ENCODE results near the gene ARHGEF16.
A peak's percentile ranks its signal among the peaks of the same experiment; 100 is the strongest.

The ARHGEF16 gene

DNA sequence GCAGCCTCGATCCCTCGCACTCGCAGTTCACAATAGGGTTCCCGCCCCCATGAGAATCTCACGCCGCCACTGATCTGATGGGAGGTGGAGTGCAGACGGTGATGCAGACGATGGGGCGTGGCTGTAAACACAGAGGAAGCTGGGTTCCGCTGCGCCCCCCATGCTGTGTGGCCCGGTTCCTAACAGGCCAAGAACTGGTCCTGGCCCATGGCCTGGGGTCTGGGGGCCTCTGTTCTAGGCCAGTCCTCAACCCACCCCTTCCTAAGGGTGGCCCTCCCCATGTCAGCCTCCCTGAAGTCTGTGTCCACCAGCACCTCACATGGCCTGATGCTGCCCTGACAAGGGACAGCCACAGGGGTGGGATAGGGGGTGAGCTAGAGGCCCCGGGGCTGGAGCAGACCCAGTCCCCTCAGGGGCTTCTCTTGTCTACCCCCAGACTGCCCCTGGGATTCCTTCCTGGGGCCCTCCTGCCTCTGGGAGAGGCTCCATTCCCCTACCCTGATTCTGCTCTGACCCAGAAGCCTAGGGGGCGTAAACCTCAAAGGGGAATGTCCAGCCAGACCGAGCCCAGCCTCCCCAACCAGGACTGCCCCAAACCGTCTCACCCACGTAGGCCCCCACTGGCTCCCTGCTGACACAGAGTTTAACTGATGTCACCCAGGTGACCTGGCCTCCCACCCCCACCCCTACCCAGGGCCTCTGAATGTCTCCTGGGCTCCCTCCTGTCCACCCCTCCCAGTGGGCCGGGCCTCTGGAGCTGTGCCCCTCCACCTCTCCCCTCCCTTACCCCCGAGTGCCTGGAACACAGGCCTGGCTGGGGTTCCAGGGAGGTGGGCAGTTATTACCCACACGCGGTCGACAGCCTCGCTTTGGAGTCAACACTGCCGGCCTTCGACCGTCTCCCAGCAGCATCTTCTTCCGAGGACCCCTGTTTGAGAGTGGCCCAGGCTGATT is 14.8 kb upstream of the ARHGEF16 start:
- DNase-seq, result peak; percentile 2

DNA sequence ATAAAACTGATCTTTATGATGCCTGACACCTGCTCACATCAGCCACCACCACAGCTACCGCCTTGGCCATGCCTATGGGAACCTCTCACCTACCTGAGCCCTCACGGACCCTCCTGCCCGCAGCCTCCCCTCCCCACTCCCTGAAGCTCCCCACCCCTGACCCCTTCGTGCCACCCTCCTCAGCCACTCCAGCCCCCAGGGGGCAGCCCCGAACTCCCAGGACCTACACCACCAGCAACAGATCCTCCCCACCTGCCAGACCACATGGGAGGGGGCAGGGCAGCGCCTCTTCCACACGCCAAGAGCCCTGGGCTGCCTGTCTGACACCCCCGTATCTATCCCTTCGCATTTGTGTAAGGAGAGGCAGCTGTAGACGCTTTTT is 14.2 kb upstream of the ARHGEF16 start:
- DNase-seq, result no peak

DNA sequence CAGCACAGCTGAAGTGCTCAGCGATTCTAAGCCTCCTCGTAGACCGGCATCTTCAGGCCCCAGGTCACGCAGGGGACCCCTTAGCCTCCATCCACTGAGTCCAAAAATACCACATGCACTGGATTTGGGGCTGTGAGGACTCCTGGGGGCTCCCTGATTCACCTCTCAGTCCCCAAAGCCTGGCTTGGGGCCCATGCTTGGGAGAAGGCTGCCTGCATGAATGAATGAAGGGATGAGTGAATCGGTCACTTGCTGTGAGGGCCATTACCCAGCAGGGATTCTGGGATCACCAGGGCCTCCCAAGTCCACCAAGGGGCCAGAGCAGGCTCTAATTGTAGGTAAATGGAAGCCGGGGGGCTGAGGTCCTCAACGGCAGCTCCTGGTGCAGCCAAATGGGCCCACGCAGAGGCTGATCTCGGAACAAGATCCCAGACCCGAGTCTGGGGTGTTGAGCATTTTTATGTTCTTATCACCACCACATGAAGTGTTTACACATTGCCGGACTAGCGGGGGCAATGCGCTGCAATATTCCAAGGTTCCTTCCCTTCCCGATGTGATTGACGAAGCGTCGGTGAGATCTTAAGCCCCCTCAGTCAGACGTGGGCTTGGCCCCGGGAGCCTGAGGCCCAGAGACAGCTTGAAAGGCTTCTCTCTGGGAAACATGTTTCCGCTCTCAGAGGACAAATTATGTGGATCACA is 13.6 kb upstream of the ARHGEF16 start:
- DNase-seq, result no peak

DNA sequence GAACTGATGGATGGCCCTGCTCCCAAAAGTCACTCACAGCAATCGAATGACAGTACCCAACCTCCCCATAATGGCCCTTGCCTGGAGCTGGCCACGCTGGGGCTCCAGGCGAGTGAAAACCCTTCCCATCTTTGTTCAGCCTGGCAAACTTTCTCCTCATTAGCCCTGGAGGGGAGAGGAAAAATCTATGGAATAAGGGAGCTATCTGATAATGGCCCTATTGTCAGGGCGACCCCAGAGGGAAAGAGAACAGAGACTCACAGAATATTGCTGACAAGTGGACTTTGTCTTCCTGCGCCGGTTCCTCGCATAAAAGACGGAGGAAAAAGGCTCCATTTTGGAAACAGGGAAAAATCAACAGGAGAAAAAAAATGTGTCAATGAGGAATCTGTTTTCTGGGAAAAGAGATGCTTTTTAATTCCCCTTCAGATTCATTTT is 13.0 kb upstream of the ARHGEF16 start:
- DNase-seq, result no peak

DNA sequence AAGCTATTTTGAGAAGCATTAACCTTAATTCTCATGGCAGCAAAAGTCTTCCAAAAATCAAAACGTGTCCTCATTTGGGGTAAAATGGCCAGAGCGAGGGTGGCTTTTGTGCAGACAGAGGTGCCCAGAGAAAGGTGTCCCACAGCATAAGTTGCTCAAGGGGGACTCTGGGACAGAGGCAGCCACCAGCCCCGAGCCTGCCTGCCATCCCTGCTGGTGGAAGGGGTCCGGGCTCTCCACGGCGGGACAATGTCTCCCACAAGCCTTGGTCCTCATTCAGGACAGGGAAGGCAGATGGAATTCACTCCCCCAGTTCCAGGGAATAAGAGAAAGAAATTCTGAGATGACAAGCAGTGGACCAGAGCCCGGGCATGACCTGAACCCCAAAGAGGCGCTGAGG is 12.6 kb upstream of the ARHGEF16 start:
- DNase-seq, result no peak

DNA sequence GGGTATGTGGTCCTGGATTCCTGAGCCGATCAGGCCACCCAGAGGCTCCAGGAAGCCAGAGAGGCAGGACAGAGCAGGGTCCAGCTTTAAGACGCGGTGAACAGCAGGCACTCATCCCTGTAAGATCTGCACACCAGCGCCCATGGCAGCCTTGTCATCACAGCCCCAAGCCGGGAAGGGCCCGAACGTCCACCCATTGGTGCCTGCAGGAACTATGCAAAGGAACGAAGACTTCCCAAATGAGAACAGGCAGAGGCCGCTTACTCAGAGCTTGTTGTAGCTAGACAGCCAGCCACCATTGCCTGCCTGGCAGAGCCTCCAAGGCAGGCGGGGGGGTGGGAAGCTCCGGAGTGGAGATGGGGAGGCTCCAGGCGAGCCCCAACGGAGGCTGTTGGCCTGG is 12.1 kb upstream of the ARHGEF16 start:
- DNase-seq, result no peak

DNA sequence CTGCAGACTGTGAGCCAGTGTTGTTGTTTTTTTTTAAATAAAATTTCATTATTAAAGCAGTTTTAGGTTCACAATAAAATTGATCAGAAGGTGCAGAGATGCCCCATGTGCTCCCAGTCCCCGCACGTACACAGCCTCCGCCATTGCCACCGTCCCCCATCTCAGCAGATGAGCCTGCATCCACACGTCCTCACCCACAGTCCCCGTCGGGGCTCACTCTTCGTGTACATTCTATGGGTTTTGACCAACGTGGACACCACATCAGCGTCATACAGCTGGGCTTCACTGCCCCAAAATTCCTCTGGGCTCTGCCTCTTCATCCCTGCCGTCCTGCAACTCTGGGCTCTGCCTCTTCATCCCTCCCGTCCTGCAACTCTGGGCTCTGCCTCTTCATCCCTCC is 11.6 kb upstream of the ARHGEF16 start:
- DNase-seq, result no peak

DNA sequence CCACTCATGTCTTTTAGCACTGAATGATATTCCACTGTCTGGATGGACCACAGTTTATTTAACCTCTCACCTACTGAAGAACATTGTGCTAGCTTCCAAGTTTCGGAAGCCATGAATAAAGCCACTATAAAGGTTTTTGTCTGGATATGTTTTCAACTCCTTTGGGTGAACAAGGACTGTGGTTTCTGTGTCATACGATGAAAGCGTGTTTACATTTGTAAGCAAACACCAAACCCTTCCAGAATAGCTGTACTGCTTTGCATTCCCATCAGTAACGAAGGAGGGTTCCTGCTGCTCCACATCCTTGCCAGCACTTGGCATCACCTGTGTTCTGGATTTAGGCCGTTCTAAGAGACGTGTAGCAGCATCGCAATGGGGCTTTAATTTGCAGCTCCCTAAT is 10.7 kb upstream of the ARHGEF16 start:
- no peak for DNase-seq

DNA sequence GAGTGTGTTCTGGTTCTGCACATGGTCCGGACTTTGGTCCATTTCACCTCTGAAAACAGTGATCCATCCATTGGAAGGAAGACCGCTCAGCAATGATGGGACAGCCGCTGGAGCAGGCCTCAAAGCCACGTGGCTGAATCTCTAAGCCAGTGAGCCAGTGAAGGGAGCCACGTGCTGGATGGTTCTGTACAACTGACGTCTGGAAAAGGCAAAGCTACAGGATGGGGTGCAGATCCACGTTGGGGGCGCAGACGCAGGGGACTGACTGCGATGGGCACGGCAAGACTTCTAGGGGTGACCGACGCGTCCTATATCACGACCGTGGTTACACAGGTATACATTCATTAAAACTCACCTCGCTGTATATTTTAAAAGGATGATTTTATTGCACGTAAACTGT is 10.2 kb upstream of the ARHGEF16 start:
- no peak for DNase-seq

DNA sequence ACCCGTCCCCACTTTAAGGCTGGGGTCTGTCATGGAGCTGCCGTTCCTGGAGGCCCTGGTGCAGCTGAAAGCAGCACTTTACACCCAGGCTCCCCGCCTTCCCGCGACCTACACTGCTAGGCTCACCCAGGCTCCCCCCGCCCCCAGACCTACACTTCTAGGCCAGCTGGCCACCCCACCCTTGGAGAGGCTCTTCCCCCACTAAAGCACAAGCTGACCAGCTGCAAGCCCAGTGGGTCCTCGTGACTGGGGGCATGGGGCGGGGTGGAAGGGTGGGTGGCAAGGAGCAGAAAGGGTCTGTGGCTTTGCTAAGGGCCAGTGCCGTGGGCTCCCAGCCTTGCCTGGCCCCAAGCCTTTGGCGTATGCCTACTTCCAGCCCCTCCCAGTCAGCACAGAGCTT is 9.7 kb upstream of the ARHGEF16 start:
- no peak for DNase-seq

DNA sequence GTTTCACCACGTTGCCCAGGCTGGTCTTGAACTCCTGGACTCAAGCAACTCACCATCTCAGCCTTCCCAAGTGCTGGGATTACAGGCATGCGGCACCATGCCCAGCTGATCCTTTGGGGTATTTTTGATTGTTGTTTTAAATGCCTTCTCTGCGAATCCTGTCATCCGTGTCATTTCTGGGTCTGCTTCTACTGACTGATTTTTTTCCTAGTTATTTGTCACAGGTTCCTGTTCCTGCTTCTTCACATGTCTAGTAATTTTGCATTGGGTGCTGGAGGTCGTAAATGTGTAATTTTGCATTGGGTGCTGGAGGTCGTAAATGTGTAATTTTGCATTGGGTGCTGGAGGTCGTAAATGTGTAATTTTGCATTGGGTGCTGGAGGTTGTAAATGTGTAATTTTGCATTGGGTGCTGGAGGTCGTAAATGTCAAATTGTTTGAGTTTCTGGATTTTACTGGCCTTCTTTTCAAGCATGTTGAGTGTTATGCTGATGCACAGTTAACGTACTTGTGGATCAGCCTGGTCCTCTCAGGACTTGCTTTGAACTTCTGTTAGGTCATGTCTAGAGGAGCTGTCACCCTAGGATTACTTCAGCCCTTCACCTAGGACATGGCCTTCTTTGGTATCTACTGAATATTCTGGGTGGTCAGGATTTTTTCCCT is 4.1 kb upstream of the ARHGEF16 start:
- DNase-seq, result no peak

DNA sequence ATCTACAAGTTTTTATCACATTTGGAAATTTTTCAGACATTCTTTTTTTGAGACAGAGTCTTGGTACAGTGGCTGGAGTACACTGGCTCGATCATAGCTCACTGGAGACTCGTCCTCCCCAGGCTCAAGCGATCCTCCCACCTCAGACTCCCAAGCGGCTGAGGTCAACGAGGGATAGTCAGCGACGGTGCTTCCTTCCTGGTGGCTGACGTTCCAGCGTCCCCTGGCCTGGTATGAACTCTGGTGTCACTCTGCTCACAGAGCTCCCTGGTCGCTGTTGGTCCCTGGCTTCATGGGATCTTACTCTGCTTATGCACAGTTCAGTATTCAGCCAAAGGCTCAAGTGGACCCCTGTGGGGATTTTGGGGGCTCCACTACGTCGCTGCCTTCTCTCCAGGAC is 3.5 kb upstream of the ARHGEF16 start:
- DNase-seq, result no peak

DNA sequence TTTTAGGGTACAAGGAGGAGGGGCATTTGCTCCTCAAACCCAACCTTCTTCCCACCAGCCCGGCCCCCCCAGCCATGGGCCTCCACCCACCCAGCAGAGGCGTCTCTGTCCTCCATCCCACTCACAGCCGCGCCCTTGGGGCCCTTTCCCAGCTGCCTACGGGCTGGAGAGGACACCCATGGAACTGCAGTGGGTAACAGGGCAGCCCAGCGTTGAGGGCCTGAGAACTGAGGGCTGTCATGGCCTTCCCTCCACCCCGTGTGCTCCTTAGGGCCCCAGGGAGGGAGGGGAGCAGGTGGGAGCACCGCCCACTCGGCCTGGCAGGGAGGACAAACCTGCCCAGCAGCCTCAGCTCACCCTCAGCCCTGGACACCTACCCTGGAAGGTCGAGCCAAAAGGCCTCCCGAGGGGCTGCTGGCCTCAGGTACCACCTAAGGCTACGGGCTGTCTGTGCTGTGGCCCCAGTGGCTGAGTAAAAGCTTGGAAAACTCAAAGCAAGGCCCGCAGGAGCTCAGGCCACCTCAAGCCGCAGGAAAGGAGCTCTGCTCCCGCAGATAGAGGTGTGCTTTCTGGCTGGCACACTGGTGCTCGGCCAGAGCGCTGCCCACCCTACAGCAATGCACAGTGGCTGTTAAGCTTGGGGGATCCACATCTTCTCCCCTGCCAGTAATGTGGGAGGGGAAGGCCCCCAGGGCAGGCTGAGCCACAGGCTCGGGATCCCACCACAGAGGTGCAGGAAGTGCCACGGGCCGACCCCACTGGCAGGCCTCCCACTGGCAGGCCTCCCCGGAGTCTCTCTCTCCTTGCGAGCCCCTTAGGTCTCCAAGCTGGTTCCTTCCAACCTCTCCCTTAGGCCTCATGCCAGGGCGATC is 2.2 kb upstream of the ARHGEF16 start:
- no peak for DNase-seq

DNA sequence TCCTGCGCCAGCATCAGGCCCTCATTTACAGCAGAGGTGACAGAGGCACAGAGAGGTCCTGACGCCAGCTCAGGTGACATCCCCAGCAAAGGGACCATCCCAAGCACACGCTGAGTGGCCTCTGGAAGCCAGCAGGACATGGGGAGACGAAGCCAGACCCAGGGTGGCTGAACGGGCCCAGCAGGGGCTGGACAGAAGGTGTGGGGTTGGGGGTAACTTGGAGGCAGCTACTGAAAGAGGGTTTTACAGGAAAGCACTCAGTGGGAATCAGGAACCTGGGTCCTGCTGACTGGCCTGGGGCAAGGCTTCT is 1.6 kb upstream of the ARHGEF16 start:
- no peak for DNase-seq

DNA sequence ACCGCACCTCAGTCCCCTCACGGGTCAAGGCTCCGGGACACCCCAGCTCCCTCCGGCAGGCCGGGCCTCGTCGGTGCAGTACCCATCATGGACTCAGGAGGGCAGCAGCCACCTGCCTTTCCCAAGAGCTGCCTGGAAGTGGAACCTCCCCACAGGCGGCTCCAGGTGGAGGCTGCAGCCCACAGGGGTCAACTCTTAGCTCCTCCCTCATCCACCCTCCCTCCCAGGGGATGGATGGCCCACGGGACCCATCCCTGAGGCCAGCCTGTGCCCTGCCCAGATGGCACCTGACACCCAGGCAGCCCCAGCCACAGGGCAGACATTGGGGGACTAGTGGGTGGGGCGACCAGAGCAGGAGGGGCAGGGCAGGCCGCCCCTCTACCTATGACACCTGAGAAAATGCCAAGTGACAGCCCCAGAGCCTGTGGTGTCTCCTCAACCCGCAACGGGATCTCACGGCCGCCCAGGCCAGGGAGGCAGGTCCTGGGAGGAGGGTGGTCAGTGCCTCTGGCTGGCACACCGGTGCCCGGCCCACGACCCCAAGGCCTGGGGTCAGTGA is 1.2 kb upstream of the ARHGEF16 start:
- DNase-seq, result peak; percentile 73

DNA sequence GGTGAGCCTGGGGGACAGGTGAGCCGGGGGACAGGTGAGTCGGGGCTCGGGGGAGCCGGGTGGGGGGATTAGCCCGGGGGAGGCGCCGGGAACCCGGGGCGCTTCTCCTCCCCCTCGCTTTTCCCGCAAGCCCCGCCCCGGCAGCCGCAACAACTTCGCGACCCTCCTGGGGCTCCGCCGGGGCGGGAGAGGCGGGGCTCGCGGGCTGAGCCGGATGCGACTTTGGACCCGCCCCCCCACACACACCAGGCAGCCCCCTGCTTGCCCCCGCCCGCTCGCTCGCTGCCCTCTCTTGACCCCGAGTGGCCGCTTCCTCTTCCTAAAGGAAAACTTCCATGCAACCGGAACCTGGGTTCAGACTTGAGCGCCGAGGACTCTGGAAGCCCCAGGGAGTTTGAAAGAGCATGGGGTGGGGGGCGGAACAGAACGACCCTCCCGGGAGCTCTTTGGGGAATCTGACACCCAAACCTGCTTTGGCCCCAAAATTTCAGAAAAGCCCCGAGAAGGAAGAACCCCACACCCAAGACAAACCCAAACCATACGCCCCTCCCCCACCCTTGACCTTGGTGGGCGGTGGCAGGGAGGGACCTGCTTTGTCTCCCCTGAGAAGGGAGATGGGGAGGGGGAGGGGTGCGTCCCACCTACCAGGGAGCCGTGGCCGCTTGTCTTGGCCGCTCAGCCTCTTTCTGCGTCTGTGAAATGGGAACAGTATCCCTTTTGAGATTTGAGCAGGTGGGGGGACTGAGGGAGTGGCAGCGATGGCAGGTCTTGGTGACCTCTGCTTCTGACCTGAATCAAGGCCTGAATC is 550 bp downstream of the ARHGEF16 start:
- DNase-seq, result peak; percentile 69

DNA sequence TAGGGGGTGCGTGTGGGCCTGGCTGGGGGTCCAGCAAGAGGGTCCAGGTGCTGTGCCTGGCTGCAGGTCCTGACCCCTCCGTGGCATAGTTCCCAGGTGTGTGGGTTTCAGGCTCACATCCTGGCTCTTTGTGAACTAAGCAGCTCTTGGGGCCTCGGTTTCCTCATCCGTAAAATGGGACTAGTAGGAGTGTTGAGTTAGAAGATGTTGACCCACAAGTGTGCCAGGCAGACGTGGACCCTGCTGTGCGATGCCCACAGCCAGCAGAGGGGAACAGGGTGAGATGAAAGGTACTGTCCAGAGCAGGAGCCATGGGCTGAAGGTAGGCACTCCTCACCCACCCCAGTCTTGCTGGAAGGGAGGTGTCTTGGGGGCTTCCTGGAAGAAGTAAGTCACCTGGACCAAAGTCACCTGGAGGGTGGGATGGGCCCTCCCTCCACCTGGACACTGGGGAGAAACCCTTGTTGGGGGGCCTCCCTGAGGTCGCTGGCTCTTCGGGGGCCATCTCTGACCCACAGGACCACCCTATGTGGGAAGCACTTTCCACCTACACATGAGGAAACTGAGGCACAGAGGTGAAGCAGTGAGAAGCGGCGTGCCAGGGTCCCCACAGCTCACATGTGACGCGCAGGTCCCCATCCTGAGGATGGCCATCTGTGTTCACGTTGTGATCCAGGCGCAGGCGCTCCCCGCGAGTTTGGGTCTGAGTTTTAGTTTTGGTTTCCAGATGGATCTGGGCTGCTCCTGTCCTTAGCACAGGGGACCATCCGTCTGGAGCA is 1.4 kb downstream of the ARHGEF16 start:
- no peak for DNase-seq

DNA sequence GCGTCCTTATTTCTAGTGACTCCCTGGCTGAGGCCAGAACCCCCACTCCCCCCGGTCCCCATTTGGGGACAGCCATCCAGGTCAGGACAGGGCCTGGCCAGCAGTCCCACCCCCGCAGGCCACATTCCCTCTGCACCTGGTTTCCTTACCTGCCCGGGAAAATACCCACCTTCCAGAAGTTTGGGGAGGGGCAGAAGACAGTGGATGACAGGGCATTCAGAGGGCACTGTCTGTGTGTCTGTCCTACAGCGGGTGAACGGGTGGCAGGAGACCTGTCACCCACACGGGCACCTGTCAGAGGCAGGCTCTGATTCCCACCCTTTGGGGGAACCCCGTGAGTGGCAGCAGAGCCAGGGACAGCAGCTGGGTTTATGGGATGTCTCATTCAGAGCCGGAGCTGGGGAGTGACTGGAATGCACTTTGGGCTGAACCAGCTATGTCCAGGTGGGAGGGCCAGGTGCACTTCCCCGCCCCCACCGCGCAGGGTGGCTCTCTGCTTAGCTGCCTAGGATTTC is 2.0 kb downstream of the ARHGEF16 start:
- DNase-seq, result no peak

DNA sequence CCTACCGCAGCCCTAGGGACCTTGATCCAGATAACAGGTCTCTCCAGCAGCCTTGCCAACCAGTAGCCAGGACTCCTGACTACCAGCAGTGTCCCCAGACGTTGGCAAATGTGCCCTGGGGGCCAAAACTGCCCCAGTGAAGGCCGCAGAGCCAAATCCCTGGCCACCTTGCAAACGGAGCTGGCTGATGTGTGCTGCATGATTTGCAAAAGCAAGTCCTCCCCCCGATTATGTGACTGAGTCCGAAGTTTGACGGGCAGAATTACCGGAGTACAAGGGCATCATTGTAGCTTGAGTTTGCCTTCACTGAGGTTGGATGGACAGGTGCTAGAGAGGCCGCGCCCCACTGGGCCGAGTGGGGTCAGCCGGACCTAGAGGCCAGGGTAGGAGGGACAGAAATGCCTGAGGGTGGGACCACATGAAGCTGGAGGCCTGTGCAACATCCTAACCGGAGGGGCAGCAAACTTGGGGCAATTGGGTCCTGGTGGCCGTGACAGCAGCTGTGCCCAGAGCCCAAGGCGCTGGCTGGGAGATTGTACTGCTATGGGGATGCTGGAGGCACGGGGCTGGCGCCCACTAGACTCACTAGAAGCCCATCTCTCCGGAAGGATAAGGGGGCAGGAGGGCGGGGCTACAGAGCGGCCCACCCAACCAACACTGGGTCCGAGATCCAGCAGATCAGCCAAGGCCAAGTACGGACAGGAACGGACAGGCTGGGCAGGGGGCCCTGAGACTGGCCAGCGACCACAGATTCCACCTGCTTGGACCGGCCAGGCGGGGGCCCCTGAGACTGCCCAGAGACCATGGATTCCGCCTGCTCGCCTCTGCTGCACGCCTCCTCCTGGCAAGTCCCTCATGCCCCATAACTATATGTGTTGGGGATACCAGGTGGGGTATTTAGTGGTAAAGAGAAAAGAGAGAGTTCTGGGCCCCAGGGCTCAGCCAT is 2.8 kb downstream of the ARHGEF16 start:
- no peak for DNase-seq
